GM19438 (cell line): ENCODE data around the gene PPM1H.

Experiments
- ATAC-seq: cut with Tn5 transposase; IDR thresholded peaks from one replicate; pipeline ENCODE4 v1.9.1; 2021; ENCODE audit warnings: low read depth; ENCODE audit not compliant: unreplicated experiment

Gene PPM1H

DNA sequence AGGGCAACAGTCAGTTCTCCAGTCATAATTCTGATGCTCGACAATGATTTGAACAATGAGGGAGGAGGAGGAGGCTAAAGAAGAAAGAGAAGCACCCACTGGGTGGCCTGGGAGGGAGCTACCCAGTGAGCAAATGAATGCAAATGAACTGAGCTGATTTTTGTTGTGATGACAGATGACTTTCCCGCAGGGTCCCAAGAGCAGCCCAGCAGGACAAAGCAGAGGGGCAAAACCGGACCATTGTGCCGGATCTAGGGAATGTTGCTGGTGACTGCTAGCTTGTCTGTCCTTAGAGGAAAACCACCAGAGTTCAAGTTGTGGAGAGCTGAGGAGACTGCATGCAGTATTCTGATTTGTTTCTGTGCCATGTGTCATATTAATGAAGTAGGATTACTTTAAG is 305.5 kb downstream of the PPM1H start:
- ATAC-seq, result no peak

DNA sequence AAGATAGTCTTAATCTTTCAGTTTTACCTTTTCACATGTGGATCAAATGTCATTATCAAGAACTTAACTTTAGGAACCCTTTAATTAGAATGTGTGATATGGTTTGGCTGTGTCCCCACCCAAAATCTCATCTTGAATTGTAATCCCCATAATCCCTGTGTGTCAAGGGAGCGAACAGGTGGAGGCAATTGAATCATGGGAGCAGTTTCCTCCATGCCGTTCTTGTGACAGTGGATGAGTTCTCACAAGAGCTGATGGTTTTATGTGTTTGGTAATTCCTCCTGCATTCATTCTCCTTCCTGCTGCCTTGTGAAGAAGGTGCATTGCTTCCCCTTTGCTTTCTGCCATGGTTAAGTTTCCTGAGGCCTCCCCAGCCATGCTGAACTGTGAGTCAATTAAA is 307.8 kb downstream of the PPM1H start:
- no peak for ATAC-seq

DNA sequence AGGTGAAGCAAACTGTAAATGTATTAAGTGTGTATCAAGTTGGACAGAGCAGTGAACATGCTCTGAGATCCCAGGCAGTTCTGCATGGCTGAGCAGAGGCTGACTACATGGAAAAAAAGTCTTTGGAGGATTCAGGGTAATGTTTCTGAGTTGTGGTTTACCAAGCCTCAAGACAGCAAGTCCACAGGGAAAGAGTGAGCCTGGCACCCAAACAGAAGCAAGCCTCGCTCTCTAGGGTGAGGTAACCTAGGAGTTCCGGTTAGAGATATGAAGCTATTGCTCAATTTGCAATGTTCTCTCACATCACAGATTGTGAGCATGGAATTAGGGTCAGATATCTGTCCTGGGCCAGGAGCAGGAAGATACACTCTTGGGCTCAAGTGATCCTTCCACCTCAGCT is 309.7 kb downstream of the PPM1H start:
- ATAC-seq, result no peak

DNA sequence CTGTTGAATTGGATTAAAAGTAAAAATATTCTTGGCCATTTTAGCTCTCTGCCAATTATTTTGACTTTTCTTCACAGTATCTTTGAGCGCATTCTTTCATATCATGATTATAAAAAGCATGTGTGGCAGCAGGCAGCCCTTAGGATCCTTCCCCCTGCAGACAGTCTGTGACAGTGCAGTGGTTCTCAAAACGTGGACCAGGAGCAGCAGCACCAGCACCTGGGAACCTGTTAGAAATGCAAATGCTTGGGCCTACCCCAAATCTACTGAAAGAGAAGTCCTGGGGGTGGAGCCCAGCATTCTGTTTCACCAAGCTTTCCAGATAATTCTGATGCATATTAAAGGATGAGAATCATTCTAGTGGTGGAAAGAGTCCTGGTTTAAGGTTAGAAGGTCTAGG is 312.8 kb downstream of the PPM1H start:
- no peak for ATAC-seq

DNA sequence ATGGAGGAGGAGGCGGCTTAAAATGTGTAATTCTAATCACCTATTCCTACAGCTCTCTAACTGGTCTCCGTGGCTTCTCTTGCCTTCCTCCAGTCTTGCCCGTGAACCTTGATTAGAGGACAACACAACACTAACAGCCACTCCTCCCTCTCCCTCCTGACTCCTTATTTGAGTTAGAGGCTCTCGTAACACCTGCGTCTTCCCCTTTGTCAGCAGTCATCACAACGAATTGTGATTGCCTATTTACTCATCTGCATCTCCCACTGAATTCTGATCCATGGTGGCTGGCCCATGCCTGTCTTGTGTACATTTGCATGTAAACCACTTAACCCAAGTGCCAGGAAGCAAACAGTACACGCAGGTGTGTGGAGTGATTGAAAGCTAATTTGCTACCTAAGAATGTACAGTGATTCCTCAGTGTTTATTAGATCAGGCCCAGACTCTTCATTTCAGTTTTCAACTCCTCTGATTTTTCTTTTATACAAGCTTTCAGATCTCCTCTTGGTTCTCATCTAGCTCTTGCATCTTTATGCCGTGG is 313.8 kb downstream of the PPM1H start:
- ATAC-seq, result no peak

DNA sequence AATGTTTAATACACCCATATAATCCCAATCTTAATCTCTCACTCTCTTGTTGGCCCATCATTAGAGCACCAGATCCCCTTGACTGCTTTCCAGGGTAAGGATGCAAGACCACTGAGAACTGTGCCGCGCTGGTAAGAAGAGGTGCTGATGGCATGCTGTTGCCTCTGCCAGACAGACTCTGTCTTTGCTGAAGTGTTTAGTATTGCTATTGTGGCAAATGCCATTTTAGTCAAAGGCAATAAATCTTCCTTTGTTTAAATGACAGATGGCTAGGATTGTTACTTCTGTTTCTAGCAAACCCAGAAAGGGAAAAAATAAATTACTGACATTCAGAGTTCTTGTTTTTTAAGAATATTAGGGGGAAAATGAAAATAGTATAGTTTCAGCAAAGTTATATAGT is 316.0 kb downstream of the PPM1H start:
- ATAC-seq, result no peak

DNA sequence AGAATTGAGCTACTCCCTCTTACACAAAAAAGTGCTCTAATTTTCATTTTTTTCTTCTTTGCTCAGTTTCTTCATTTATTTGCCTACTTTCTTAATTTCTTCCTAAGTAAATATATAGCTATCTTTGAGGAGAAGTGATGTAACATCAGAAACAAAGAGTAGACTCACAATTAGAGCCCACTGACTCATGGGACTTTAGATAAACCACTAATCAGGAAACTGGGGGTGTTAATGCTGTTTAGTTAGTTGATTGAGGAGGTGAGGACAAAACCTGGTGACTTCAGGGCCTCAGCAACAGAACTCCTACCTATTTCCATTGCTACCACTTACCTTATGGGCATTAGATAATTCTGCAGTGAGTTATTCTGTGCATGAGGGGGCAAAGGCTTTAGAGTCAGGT is 316.6 kb downstream of the PPM1H start:
- no peak for ATAC-seq

DNA sequence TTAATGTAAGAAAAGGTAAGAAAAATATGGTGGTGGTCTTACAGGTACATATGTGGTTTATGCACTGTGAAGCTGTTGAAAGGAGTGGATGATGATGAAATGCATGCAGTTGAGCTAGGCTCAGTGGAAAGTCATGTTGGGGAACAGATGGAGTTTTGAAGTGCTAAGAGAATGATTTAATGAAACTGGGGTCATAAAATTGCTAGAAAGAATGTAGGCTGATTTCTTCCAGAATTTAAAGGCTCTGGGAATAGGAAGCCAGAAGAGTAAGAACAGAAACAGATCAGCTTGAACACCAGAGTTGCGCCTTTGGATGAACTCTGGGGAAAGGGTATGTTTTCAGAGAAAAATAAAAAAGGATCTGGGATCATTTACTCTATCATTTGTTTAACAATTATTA is 321.9 kb downstream of the PPM1H start:
- no peak for ATAC-seq

DNA sequence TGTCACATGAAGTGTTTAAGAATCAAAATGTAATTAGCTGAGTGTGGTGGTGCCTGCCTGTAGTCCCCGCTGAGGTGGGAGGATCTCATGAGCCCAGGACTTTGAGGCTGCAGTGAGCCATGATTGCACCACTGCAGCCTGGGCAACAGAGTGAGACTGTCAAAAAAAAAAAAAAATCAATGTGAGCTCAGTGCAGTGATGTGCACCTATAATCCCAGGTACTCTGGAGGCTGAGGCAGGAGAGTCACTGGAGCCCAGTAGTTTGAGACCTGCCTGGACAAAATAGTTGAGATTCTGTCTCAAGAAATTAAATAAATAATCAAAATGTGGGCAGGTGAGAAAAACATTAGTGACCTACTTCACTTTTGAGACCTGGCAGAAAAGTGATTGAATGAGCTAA is 328.3 kb downstream of the PPM1H start:
- ATAC-seq, result no peak

DNA sequence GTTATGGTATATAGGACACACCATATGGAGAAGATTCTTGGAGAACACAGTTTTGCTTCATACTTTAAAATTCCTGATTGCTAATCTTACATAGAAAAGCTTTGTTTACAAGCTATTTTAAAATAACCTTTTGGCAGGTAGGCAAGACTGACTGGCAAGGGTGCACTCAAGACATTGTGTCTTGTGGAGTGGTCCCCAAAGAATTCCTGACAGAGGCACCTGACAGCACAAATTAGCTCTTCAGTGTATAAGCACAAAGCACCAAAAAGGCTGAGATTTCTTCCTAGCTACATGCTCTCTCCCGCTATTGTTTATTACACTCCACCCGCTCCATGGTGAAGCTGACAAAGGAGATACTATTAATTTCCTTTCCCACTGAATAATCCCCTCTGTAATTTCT is 329.0 kb downstream of the PPM1H start:
- no peak for ATAC-seq

DNA sequence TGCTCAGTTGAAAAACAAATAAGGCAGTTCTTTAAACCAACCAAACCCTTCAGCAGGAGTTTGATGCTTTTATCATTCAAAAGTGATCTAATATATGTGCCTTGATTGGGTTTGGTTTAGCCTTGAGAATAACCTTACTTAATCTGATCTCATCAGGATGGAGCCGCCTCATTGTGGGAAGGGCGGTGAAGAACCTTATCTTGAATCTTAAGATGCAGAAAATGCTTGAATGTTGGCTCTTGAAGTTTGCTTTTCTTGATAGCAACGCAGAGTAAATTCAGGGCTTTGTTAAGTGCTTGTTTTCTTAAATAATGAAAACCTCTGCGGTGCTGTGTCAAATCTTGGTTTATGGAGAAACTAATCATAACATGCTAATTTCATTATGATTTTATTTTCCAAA is 330.1 kb downstream of the PPM1H start:
- no peak for ATAC-seq

DNA sequence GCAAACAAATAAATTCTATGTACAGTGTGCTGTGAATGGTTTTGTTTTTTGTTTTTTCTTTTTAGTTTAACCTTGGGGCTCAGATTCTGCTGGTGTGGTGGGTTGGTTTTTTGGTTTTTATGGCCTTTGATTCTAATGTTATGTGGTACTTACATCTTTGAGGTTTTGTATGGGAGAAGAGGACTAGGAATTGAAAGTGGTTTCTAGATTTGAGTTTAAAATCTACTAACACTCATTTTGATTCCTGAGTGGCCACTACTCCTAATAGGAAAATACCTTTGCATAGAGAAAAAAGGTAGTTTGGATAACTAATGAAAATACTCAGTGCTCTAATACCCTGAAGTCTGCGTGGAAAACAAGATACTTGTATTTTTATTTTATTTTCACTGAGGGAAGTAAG is 330.6 kb downstream of the PPM1H start:
- ATAC-seq, result no peak

DNA sequence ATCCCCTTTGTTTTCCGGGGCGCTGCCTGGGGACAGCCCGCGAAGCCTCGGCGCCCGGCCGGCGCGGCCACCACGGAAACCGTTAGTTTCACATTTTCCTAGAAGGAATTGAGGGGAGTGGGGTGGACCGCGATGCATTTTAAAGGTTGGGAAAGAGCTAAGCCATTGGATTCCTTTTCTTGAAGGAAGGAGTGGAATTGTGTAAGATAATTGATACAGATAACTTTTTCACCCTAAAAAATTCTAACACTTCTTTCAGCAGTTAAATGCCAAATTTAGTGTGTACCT is 331.2 kb downstream of the PPM1H start:
- no peak for ATAC-seq

DNA sequence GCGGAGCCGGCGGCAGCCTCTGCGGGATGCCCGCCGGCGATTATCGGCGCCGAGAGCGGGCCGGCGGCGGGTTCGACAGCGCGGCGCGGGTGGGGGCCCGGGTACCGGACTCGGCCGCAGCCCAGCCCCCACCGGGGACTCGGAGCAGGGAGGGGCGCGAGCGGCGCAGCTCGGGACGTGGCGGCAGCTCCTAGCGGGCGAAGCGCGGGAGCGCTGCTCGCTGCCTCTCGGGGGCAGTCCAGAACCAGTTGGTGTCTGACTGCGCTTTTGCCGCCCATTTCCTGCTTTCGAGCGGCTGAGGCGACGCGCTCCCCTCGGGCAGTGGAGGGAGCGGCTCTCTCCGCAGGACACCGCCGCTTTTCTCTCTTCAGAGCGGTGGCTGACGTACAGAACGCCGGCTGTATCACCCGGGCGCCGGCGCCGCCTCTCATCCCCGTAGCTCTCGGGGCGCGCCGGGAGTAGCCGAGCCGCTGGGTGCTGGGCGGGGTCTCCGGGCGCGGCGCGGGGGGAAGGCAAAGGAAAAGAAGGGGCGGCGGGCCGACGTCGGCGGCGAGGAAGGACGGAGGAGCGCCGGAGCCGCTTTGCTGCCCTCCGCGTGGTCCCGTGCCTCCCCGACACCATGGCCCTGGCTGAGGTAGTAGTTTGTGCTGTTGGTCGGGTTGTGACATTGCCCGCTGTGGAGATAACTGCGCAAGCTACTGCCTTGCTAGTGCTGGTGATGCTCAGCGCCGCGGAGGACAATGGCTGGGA is 331.7 kb downstream of the PPM1H start:
- peak; percentile 63 for ATAC-seq

DNA sequence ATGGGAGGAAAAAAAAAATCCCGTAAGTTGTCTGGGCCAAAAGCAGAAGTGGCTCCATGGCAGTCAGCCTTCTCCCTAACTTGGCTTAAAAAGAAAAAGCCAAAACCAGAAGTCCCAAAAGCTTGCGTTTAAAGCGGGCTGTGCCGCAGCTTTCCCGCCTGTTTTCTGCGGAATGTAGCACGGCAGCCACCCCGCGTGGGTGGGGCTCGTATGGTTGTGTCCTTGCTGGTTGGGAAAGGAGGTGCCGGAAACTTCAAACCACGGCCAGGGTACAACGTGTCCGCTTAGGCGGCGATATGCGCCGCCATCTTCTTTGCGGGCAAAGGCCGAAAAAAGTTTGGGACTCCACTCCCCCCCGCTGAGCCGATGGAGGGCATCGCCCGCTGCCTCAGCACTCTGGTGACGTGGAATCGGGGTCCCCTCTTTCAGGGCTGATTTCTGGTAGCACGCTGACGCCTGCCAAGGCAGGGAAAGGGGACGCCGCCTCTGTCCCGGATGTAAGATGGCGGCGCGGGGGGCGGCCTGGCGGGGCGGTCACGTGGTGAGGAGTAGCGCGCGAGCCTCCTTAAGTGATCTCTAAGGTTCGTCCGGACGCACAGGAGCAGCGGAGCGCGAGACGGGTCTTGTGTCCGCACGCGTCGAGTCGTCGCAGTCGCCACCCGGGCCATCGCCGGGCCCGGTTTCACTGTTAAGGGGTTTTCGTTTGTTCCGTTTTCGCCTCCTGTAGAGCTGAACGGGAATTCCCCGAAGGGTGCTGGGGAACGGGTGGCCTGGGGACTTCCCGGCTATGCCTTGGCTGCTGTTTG is 332.5 kb downstream of the PPM1H start:
- ATAC-seq, result peak; percentile 65

DNA sequence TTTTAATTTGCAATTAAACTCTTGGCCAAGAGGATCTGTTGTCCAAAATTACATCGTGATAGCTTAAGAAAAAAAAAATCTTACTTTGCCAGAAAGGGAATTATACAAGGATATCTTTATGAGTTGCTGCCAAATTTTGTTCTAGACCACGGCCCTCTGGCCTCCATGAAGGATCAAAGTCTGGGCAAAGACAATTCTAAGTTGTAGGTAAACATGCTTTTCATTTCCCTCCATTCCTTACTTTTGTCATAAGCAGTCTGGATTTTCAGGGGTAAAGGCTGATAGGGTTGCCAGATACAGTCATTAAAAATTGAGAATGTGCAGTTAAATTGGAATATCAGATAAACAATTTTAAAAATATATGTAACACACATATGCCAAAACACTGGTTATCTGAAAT is 333.2 kb downstream of the PPM1H start:
- ATAC-seq, result no peak

DNA sequence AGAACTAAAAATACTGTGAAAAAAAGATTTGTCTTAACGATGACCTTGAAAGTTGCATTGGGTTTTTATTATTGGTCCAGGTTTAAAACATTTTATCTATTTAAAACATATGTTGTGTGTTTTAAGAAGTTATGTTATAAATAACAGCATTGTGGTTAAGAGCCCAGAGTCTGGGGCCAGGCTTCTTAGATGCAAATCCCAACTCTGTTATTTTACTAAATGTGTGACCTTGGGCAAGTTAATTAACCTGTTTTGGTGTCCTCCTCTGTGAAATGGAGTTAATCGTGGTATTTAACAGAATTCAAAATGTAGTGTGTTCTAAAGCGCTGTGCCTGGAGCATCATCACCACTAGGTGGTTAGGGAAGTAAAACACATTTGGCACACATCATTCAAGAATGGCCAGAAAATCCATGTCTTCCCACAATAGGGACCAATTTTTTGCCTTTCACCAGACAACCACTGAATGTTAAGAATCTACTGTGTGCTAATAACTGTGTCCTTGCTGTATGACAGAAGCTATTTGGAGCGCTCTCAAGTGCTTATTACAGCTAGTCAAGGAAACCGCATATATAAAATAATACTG is 335.0 kb downstream of the PPM1H start:
- no peak for ATAC-seq

DNA sequence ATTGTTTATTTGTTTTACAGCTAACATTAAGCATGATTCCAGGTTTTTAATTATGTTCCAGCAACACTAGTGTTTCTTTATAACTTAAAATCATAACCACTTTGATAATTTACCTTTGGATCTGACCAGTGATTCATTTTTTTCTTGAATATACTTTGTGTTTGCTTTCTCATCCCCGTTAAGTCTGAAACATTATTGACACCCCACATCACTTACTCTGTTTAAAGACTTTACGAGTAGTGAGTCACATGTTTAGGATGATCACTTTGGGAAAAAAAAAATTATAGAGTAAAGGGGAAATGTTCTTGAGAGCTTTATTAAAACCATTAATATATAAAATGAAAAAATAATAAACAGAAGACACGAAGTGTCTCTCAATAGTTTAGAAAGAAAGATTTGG is 336.1 kb downstream of the PPM1H start:
- no peak for ATAC-seq

DNA sequence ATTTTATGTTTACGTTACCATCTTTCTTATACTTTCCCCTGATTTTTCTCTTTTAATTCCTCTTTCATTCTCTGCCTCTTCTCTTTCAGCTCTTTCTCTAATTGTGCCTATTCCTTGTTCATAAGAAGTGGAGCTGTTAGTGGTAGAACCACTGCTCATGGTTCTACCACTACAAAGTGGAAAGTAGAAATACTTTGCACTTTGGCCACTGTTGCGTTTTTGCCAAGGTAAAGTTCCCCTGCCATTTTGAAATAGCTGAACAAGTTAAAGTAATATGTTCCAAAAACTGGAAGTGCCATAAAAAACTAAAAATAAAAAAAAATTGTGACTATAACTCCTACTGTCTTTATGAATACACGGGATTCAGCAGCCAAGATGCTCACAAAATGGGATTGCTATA is 337.7 kb downstream of the PPM1H start:
- ATAC-seq, result no peak
